Osteocyte (in vitro differentiated cells): Measurements from ENCODE around the gene SUPT3H. TPM values are rescaled to one million over a fixed set of nuclear protein-coding genes. Genes with fewer than 3 reads are reported as not detected.
A peak's percentile ranks its signal among the peaks of the same experiment; 100 is the strongest.

Source experiments
- DNase-seq: peaks from one replicate; pipeline ENCODE4 v3.0.0; 2021; ENCODE audit warnings: mixed read lengths; ENCODE audit not compliant: unreplicated experiment; ENCODE audit errors: extremely low spot score
- H3K27ac Mint-ChIP-seq: one replicate; pipeline ENCODE4 v1.8.0; 2021; ENCODE audit warnings: mild to moderate bottlenecking, mixed read lengths; ENCODE audit not compliant: unreplicated experiment
- H3K27me3 Mint-ChIP-seq: one replicate; pipeline ENCODE4 v1.8.0; 2021; ENCODE audit warnings: mixed read lengths; ENCODE audit not compliant: unreplicated experiment
- H3K36me3 Mint-ChIP-seq: one replicate; pipeline ENCODE4 v1.8.0; 2021; ENCODE audit warnings: mixed read lengths; ENCODE audit not compliant: unreplicated experiment
- H3K4me1 Mint-ChIP-seq: one replicate; pipeline ENCODE4 v1.8.0; 2021; ENCODE audit warnings: mixed read lengths; ENCODE audit not compliant: unreplicated experiment
- H3K4me3 Mint-ChIP-seq: one replicate; pipeline ENCODE4 v1.8.0; 2021; ENCODE audit warnings: mild to moderate bottlenecking, moderate library complexity, mixed read lengths; ENCODE audit not compliant: unreplicated experiment
- H3K9me3 Mint-ChIP-seq: one replicate; pipeline ENCODE4 v1.8.0; 2021; ENCODE audit warnings: mixed read lengths; ENCODE audit not compliant: unreplicated experiment
- total RNA-seq: library from RNA; stranded (reverse); gene quantifications from 2 replicates; pipeline ENCODE4 v1.2.1, GENCODE V29; 2021
- TF ChIP-seq, protein P1 (sequence below): fragments of 200-600 bp; sonication (generic); IDR thresholded peaks from 2 replicates; pipeline ENCODE4 v1.5.0; 2021; ENCODE audit warnings: antibody characterized with exemption, mild to moderate bottlenecking, moderate library complexity

SUPT3H gene
- total RNA-seq, 1 donor from 2014 or later: 13.2 TPM

DNA sequence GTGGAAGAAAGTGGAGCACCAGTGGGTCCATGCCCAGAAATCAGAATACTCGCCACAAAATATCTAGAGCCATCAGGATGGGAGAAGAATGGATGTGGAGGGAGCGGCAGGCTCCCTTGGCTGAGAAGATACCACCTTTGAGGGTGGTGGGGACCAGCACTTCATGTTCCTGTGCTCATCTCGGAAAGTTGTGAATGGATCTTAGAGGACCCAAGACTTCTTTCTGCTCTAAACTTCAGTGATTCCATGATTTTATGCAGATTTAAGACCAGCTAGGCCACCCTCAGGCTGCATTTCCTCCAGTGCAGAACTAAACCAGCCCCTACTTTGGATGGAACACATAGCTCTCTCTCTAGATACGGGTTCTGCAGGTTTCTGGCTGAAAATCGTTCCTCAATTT lies 573.7 kb downstream of the SUPT3H start:
- no peak for DNase-seq
- Mint-ChIP-seq H3K4me3 (no peak overlapping the region), H3K27me3 (no peaks in the 10 kb centered on the region), H3K4me1 (peaks cover 25% of the 10 kb centered on the region), H3K36me3 (no peaks in the 10 kb centered on the region), H3K27ac (no peak overlapping the region), H3K9me3 (no peaks in the 10 kb centered on the region)
- TF ChIP-seq, protein P1, sequence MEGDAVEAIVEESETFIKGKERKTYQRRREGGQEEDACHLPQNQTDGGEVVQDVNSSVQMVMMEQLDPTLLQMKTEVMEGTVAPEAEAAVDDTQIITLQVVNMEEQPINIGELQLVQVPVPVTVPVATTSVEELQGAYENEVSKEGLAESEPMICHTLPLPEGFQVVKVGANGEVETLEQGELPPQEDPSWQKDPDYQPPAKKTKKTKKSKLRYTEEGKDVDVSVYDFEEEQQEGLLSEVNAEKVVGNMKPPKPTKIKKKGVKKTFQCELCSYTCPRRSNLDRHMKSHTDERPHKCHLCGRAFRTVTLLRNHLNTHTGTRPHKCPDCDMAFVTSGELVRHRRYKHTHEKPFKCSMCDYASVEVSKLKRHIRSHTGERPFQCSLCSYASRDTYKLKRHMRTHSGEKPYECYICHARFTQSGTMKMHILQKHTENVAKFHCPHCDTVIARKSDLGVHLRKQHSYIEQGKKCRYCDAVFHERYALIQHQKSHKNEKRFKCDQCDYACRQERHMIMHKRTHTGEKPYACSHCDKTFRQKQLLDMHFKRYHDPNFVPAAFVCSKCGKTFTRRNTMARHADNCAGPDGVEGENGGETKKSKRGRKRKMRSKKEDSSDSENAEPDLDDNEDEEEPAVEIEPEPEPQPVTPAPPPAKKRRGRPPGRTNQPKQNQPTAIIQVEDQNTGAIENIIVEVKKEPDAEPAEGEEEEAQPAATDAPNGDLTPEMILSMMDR: no peak

DNA sequence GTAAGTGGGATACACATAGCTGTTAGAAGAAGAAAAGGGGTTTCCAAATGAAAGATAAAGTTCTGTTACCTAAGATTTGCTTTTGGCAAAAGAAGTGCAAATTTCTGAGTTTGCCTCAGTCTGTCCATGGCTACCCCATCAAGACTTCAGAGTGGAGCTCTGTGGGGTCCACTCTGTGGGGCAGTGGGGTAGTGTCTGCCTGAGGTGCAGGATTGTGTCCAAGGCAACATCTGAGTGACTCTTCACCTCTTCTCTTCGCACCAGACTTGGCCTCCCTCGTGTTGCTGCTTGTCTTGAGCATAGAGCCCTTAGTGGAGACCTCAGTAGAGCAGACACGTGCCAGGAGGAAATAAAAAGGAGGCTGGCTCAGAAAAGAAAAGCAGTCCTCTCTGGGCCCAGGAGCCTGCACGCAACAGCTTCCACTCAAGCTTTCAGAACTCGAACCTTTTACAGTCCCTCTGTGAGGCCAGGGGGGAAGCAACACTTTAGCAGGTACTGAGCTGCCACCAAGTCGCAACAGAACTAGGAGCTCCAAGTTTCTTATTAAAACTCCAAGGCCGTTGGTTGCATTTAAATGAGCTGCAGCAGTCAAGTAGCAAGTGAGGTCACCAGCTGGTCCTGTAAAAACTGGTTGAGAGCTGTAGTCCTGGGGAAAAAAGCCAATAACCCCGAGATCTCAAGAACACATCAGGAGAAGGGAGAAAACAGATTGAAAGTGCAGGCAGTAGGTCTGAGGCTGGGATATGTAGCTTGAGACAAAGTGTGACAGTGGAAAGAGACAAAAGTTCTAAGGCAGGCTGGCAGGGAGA lies 576.7 kb downstream of the SUPT3H start:
- Mint-ChIP-seq H3K36me3 (no peaks in the 10 kb centered on the region), H3K27ac (no peak overlapping the region), H3K4me3 (no peak overlapping the region), H3K4me1 (peaks cover 25% of the 10 kb centered on the region), H3K9me3 (peaks cover 2% of the 10 kb centered on the region), H3K27me3 (peaks cover 2% of the 10 kb centered on the region)
- DNase-seq: no peak
- TF ChIP-seq, protein P1: no peak

DNA sequence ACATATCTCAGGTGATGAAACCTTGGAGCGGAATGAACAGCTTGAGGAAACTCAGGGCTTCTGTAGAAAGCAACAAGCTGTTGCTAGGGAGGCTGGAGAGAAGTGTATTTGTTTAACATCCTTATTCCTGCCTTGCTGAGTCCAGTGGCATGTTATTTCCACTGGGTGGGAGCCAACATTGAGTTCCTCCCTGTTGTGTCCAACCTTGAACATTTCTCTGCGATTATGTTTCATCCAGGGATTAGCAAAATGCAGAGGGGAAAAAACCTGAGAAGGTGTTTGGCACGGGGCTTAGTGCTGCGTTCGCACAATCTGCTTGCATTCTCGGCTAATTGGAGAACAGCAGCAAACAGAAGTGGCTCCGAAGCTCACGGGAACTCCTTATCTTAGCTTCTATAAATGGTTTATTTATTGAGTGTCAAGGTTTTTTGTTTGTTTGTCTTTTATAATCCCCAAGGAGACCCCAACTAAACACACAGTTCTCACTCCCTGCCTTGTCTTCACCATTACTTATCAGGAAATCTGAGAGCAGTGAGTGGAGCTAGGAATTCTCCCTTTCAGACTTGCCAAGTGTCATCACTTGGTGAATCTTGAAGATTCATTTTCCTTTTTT lies 577.5 kb downstream of the SUPT3H start:
- DNase-seq: no peak
- Mint-ChIP-seq H3K9me3 (peaks cover 5% of the 10 kb centered on the region), H3K36me3 (no peaks in the 10 kb centered on the region), H3K27ac (peak overlapping the region; percentile 86), H3K27me3 (peaks cover 2% of the 10 kb centered on the region), H3K4me3 (no peak overlapping the region), H3K4me1 (peaks cover 18% of the 10 kb centered on the region)
- TF ChIP-seq, protein P1: peak; percentile 43

DNA sequence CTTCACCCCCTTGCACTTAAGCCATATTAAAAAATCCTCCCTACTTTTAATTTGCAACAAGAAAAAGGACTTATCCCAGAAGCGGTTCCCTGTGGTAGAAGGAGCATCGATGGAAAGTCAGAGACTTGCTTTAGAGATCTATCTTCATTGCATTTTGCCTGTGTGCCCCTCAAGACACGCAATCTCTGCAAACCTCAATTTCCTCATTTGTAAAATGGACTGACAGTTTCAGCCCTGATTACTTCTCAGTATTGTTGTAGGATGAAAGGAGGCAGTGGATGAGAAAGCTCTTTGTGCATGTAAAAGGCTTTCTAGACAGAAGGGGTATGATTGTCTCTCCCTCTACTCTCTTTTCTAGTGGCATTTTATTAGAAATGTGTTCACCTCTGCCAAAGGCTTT lies 580.0 kb downstream of the SUPT3H start:
- no peak overlapping the region for H3K27ac Mint-ChIP-seq
- H3K9me3 Mint-ChIP-seq: peaks cover 9% of the 10 kb centered on the region
- peaks cover 2% of the 10 kb centered on the region for H3K27me3 Mint-ChIP-seq
- no peaks in the 10 kb centered on the region for H3K36me3 Mint-ChIP-seq
- no peak overlapping the region for H3K4me3 Mint-ChIP-seq
- H3K4me1 Mint-ChIP-seq: peaks cover 16% of the 10 kb centered on the region
- no peak for DNase-seq
- TF ChIP-seq, protein P1: no peak

DNA sequence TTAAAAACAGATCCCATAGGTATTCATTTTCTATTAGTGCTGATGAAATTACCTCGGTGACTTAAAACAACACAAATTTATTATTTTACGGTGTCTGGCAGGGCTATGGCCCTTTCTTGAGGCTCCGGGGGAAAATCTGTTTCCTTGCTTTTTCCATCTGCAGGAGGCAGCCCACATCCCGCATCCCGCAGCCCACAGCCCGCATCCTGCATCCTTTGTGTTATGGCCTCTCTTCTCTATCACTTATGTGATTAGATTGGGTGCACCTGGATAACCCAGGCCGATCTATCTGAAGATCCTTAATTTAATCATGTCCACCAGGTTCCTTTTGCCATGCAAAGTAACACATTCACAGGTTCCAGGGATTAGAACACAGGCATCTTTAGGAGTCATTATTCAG lies 582.4 kb downstream of the SUPT3H start:
- no peak for DNase-seq
- H3K9me3 Mint-ChIP-seq: peaks cover 9% of the 10 kb centered on the region
- H3K27ac Mint-ChIP-seq: no peak overlapping the region
- no peak overlapping the region for H3K4me3 Mint-ChIP-seq
- H3K36me3 Mint-ChIP-seq: no peaks in the 10 kb centered on the region
- peaks cover 9% of the 10 kb centered on the region for H3K4me1 Mint-ChIP-seq
- peaks cover 2% of the 10 kb centered on the region for H3K27me3 Mint-ChIP-seq
- TF ChIP-seq, protein P1: no peak
